A673 (cell line): ENCODE measurements around the gene SLC35A2. TPM values are rescaled to one million over a fixed set of nuclear protein-coding genes. Genes with fewer than 3 reads are reported as not detected.

ENCODE experiments used
- BruUV-seq: library from RNA; stranded (reverse); fragments of 400-500 nt; replicated peaks from 2 replicates; lab custom pipeline; 2021; lab: Mats Ljungman, UMichigan
- CTCF ChIA-PET: fragments of 300-600 bp; sonication (Branson Sonifier 250); formaldehyde crosslinking; loops from one replicate; lab custom pipeline; 2022; ENCODE audit warnings: antibody characterized with exemption; lab: Charles Lee
- POLR2A ChIA-PET: fragments of 300-600 bp; sonication (Branson Sonifier 250); formaldehyde crosslinking; loops from one replicate; lab custom pipeline; 2022; ENCODE audit warnings: antibody characterized with exemption; ENCODE audit not compliant: low non-redundant PET; lab: Charles Lee
- DNase-seq: peaks from one replicate; pipeline ENCODE4 v3.0.0-alpha.2; 2015; ENCODE audit warnings: low spot score
- H3K27ac ChIP-seq: fragments of 200-600 bp; sonication (generic); 2 replicates; pipeline ENCODE4 v1.5.1; 2016; ENCODE audit warnings: mixed run types, low read depth, mild to moderate bottlenecking, mixed read lengths, antibody characterized with exemption, low read length; ENCODE audit not compliant: poor library complexity, severe bottlenecking
- H3K27me3 ChIP-seq: fragments of 200-600 bp; sonication (generic); replicated peaks from 2 replicates; pipeline ENCODE4 v1.6.1; 2017; ENCODE audit warnings: mixed run types, low read depth, mild to moderate bottlenecking, mixed read lengths, antibody characterized with exemption, low read length; ENCODE audit not compliant: insufficient read depth, poor library complexity
- H3K36me3 ChIP-seq: fragments of 200-600 bp; sonication (generic); 2 replicates; pipeline ENCODE4 v1.6.1; 2016; ENCODE audit warnings: mixed run types, mild to moderate bottlenecking, mixed read lengths, antibody characterized with exemption, low read length; ENCODE audit not compliant: insufficient read depth, poor library complexity, severe bottlenecking
- H3K4me1 ChIP-seq: fragments of 200-600 bp; sonication (generic); 2 replicates; pipeline ENCODE4 v1.6.1; 2017; ENCODE audit warnings: mixed run types, mild to moderate bottlenecking, mixed read lengths, antibody characterized with exemption, low read length; ENCODE audit not compliant: insufficient read depth, poor library complexity, severe bottlenecking
- H3K4me3 ChIP-seq: fragments of 200-600 bp; sonication (generic); 2 replicates; pipeline ENCODE4 v1.5.1; 2016; ENCODE audit warnings: low read depth, mixed run types, mild to moderate bottlenecking, mixed read lengths, low read length; ENCODE audit not compliant: poor library complexity, severe bottlenecking
- H3K9me3 ChIP-seq: fragments of 200-600 bp; sonication (generic); 2 replicates; pipeline ENCODE4 v1.6.1; 2016; ENCODE audit warnings: mixed run types, low read depth, mild to moderate bottlenecking, mixed read lengths, antibody characterized with exemption, low read length; ENCODE audit not compliant: poor library complexity, severe bottlenecking
- EZH2 ChIP-seq: fragments of 200-600 bp; sonication (generic); IDR thresholded peaks from 2 replicates; pipeline ENCODE4 v1.6.1; 2017; ENCODE audit warnings: borderline replicate concordance, low read depth, mild to moderate bottlenecking, mixed read lengths, antibody characterized with exemption, low read length; ENCODE audit not compliant: poor library complexity, severe bottlenecking
- intact Hi-C: fragments of 100-400 bp; cut with micrococcal nuclease; formaldehyde crosslinking; loops from one replicate; pipeline ENCODE4 v1.10.0; 2022; ENCODE audit not compliant: unreplicated experiment
- total RNA-seq: library from RNA; stranded (reverse); gene quantifications from 2 replicates; pipeline ENCODE4 v1.2.3, GENCODE V29; 2021
- TF ChIP-seq, protein P1 (sequence below): fragments of 300-800, 200-600 bp; sonication (generic); conservative IDR thresholded peaks from 2 replicates; pipeline ENCODE4 v1.5.1; 2017; ENCODE audit warnings: low read depth, mild to moderate bottlenecking, antibody characterized with exemption, low read length, moderate library complexity, mixed read lengths

Gene SLC35A2
- total RNA-seq, 1 experiment from 2014 or later, result 30.4 TPM

DNA sequence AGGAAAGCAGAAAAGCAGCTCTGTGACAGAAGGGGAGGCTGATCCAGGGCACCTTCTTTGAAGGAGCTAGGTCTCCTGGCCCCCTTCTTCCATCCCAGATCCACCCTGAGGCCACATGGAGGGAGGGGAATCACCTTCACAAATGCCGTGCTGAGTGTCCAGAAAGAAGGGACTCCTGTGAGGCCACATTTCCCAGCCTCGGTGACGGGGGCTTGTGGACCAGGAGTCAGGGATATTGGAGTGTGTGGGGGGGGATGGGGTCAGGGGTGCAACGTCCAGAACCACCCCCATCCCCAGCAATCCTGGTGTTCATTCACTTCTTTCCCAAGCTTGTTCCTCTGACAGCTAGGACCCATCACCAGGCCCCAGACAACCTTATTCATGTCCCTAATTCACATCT is 18.6 kb downstream of the SLC35A2 start:
- Histone ChIP-seq H3K36me3 (no peaks in the 10 kb centered on the region), H3K9me3 (no peaks in the 10 kb centered on the region), H3K27ac (no peak overlapping the region), H3K4me3 (no peak overlapping the region), H3K27me3 (no peaks in the 10 kb centered on the region), H3K4me1 (no peaks in the 10 kb centered on the region)
- POLR2A ChIA-PET, result no interaction called here
- TF ChIP-seq EZH2, result no peak
- TF ChIP-seq, protein P1, sequence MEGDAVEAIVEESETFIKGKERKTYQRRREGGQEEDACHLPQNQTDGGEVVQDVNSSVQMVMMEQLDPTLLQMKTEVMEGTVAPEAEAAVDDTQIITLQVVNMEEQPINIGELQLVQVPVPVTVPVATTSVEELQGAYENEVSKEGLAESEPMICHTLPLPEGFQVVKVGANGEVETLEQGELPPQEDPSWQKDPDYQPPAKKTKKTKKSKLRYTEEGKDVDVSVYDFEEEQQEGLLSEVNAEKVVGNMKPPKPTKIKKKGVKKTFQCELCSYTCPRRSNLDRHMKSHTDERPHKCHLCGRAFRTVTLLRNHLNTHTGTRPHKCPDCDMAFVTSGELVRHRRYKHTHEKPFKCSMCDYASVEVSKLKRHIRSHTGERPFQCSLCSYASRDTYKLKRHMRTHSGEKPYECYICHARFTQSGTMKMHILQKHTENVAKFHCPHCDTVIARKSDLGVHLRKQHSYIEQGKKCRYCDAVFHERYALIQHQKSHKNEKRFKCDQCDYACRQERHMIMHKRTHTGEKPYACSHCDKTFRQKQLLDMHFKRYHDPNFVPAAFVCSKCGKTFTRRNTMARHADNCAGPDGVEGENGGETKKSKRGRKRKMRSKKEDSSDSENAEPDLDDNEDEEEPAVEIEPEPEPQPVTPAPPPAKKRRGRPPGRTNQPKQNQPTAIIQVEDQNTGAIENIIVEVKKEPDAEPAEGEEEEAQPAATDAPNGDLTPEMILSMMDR, result no peak
- intact Hi-C loops, result loop anchor here (10.0 kb wide), 1 partner anchor 88 kb away; the partner anchor contains the start of gene HDAC6
- CTCF ChIA-PET, result no interaction called here
- no peak for DNase-seq
- no TSS peak for BruUV-seq

DNA sequence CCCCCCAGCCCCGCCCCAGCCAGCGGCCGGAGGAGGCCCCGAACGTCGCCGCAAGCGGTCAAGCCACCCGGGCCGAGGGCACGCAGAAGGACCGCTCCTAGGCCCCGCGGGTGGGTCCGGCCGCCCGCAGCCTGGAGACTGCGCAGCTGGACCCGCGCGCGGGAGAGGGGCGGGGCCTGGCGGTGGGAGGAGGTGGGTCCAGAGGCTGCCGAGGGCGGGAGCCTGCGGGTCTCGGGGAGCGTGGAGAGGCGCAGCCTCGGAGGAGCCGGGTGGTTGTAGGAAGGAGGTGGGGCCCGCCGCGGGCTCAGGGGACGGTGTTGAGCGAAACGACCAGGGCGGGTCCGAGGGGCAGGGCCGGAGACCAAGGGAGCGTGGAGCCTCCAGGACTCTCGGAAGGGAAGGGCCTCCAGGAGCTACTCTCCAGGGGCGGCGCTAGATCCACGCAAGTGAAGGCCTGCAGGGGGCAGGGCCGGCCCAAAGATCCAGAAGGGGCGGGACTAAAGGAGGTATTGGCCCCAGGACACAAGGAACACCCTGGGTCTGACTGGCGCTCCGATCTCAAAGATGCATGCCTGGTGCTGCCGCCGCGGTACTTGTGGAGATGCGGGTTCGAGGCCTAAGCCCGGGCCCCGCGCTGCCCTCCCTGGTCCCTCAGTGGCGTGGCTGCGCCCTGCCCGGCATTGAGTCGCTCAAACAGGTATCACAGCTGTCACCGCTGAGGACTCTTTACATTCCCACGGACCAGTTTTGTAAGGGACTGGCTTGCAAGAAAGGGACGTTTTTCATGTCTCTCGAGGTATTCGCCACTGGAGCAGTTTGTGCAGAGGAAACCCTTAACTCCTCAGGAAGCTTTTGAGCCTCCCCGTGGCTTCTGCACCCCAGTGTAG is 19.8 kb downstream of the SLC35A2 start:
- Histone ChIP-seq H3K9me3 (no peaks in the 10 kb centered on the region), H3K27me3 (no peaks in the 10 kb centered on the region), H3K4me3 (peak overlapping the region; percentile 55), H3K36me3 (no peaks in the 10 kb centered on the region), H3K27ac (peak overlapping the region; percentile 54), H3K4me1 (no peaks in the 10 kb centered on the region)
- CTCF ChIA-PET, result interaction anchor here (0.6 kb wide), 1 partner anchor 14 kb away, joined by 3 read pairs; no protein-coding TSS in a partner anchor
- intact Hi-C loops, result loop anchor here (10.0 kb wide), 1 partner anchor 87 kb away; the partner anchor contains the start of gene HDAC6
- DNase-seq, result peak; percentile 91
- POLR2A ChIA-PET, result interaction anchor here (0.6 kb wide), 1 partner anchor 41 kb away, joined by 5 read pairs; no protein-coding TSS in a partner anchor
- TF ChIP-seq, protein P1, result peak; percentile 52
- TF ChIP-seq EZH2, result no peak
- no TSS peak for BruUV-seq

DNA sequence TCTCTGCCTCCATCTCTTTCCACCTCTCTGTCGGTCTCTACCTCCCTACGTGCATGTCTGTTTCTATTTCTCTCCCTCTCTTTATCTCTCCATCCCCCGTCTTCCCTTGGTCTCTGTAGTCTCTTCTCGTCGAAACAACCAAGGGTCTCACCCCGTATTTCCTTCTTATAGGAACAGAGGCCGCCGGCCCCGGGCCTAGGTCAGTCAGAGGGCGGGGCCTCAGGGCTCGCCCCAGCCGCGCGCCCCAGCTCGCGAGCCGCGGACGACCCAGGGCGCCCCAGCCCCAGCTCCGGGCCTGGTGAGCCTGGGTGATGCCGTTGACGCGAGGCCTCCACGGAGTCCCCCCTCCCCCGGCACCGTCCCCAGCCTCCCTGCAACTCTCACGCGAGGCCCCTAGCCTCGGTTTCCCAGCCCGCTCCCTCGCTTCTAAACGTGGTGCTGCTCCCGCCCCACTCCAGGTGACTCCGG is 20.5 kb downstream of the SLC35A2 start:
- no TSS peak for BruUV-seq
- CTCF ChIA-PET, result interaction anchor here (0.6 kb wide), 1 partner anchor 14 kb away, joined by 3 read pairs; no protein-coding TSS in a partner anchor
- TF ChIP-seq, protein P1, result no peak
- TF ChIP-seq EZH2, result no peak
- H3K4me1 ChIP-seq, result no peaks in the 10 kb centered on the region
- H3K36me3 ChIP-seq, result no peaks in the 10 kb centered on the region
- no peak for DNase-seq
- POLR2A ChIA-PET, result no interaction called here
- H3K4me3 ChIP-seq, result peak overlapping the region; percentile 55
- H3K27ac ChIP-seq, result no peak overlapping the region
- no peaks in the 10 kb centered on the region for H3K27me3 ChIP-seq
- intact Hi-C loops, result loop anchor here (10.0 kb wide), 1 partner anchor 86 kb away; the partner anchor contains the start of gene HDAC6
- no peaks in the 10 kb centered on the region for H3K9me3 ChIP-seq
